GM19468 (cell line): ENCODE results near the gene CCDC57.
"Not testable (repeated sequence)": the region's sequence is repeated elsewhere in the genome, so short reads cannot be mapped to it uniquely, and the experiment has no call there.

Experiments
- ATAC-seq: cut with Tn5 transposase; IDR thresholded peaks from one replicate; pipeline ENCODE4 v1.9.1; 2021; ENCODE audit warnings: mild to moderate bottlenecking, moderate library complexity, moderate number of reproducible peaks; ENCODE audit not compliant: unreplicated experiment; ENCODE audit errors: extremely low read depth

CCDC57 gene

GRCh38 chr17:82158825-82159224 is 53.8 kb downstream of the CCDC57 start:
- no peak for ATAC-seq

- ATAC-seq = no peak
Observed at GRCh38 chr17:82157046-82158035, 55.3 kb downstream of the CCDC57 start.

GRCh38 chr17:82156284-82156925 is 56.2 kb downstream of the CCDC57 start:
- no peak for ATAC-seq

- ATAC-seq = no peak
Observed at GRCh38 chr17:82155606-82156005, 57.0 kb downstream of the CCDC57 start.

- ATAC-seq = no peak
Observed at GRCh38 chr17:82154881-82155331, 57.7 kb downstream of the CCDC57 start.

GRCh38 chr17:82153745-82154375 is 58.8 kb downstream of the CCDC57 start:
- ATAC-seq = no peak

GRCh38 chr17:82153295-82153691 is 59.3 kb downstream of the CCDC57 start:
- ATAC-seq = no peak

GRCh38 chr17:82152556-82153294 is 59.9 kb downstream of the CCDC57 start:
- ATAC-seq = no peak

GRCh38 chr17:82152114-82152513 is 60.5 kb downstream of the CCDC57 start:
- ATAC-seq = no peak

- ATAC-seq = no peak
Observed at GRCh38 chr17:82151106-82151957, 61.3 kb downstream of the CCDC57 start.

GRCh38 chr17:82149401-82150099 is 63.1 kb downstream of the CCDC57 start:
- ATAC-seq = no peak

GRCh38 chr17:82148997-82149396 is 63.6 kb downstream of the CCDC57 start:
- ATAC-seq = no peak

GRCh38 chr17:82148011-82148410 is 64.6 kb downstream of the CCDC57 start:
- no peak for ATAC-seq

- ATAC-seq = no peak
Observed at GRCh38 chr17:82146663-82147654, 65.7 kb downstream of the CCDC57 start.

- ATAC-seq = no peak
Observed at GRCh38 chr17:82145550-82146155, 67.0 kb downstream of the CCDC57 start.

GRCh38 chr17:82143333-82143732 is 69.3 kb downstream of the CCDC57 start:
- no peak for ATAC-seq

GRCh38 chr17:82139961-82140360 is 72.7 kb downstream of the CCDC57 start:
- not testable (repeated sequence) for ATAC-seq
